Activated naive CD4-positive, alpha-beta T cell (primary cell): Measurements from ENCODE around the gene SCAPER.
"Not testable (repeated sequence)": the region's sequence is repeated elsewhere in the genome, so short reads cannot be mapped to it uniquely, and the experiment has no call there.

Source experiments
- DNase-seq, 4 experiments: peaks; one replicate each; lab custom pipeline; 2025; lab: John Stamatoyannopoulos, UW

SCAPER gene

GRCh38 chr15:76572983-76573314 is 332.2 kb downstream of the SCAPER start:
- no peak for DNase-seq

GRCh38 chr15:76566276-76566675 is 338.9 kb downstream of the SCAPER start:
- no peak for DNase-seq

- no peak for DNase-seq
Observed at GRCh38 chr15:76565366-76565765, 339.8 kb downstream of the SCAPER start.

DNA sequence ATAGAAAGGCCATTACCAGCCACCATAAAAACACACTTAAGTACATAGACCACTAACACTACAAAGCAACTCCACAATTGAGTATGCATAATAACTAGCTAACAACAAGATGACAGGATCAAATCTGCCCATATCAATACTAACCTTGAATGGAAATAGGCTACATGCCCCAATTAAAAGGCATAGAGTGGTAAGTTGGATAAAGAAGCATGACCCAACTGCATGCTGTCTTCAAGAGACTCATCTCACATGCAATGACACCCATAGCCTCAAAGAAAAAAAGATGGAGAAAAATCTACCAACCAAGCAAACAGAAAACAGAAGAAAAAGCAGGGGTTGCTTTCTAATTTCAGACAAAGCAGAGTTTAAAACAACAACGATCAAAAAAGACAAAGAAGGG is 349.9 kb downstream of the SCAPER start:
- DNase-seq, result no peak

GRCh38 chr15:76553564-76553963 is 351.6 kb downstream of the SCAPER start:
- no peak for DNase-seq

GRCh38 chr15:76553102-76553501 is 352.0 kb downstream of the SCAPER start:
- DNase-seq, result no peak

DNA sequence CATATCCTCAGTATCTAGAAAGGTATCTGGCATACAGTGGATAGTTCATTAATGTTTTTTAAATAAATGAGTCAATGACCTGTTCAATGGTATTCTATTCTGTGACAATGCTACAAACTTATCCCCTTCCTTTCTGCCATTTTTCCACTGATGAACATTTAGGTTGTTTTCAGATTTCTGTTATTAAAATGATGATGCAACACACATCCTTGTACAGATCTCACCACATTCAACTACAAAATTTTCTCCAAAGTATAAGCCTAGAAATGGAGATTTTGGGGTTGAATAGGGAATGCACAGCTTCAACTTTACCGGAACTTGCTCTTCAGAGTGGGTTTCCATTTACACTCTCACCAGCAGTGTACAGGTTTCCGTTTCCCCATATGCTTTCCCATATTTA is 358.3 kb downstream of the SCAPER start:
- no peak for DNase-seq

DNA sequence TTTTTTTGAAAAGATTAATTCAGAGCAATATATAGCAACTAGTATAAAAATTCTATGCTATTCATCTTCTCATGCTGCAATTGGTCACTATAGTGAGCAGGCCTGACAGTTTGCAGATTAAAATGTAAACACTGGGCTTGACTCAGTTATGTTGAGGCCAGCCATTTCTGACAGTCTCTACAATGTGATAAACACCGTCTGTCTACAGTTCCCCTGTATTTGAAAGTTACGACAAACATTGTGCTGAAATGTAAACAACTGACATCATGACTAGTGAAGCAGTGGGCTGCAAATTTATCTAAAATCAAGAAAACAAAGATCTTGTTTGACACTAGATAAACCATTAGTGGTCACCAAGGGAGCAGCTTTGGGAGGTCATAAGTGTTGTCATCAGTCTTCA is 371.1 kb downstream of the SCAPER start:
- no peak for DNase-seq

GRCh38 chr15:76533060-76533820 is 371.9 kb downstream of the SCAPER start:
- no peak for DNase-seq

GRCh38 chr15:76529911-76530310 is 375.2 kb downstream of the SCAPER start:
- DNase-seq, result no peak

DNA sequence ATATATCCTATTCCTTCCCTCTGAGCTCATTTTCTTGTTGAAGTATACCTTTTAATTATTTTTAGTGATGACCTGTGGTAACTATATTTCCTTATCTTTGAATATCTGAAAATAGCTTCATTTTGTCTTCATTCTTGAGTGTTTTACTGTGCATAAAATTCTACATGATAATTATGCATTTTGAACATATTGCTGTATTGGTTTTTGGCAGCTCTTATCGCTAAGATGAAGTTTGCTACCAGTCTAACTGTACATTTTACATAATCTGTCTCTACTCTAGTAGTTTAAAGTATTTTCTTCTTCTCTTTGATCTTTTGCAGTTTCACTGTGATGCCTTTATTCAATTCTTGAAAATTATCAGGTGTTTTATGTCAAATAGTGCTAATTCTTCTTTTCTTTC is 379.0 kb downstream of the SCAPER start:
- no peak for DNase-seq

- DNase-seq, result no peak
Observed at GRCh38 chr15:76517910-76518309, 387.2 kb downstream of the SCAPER start.

DNA sequence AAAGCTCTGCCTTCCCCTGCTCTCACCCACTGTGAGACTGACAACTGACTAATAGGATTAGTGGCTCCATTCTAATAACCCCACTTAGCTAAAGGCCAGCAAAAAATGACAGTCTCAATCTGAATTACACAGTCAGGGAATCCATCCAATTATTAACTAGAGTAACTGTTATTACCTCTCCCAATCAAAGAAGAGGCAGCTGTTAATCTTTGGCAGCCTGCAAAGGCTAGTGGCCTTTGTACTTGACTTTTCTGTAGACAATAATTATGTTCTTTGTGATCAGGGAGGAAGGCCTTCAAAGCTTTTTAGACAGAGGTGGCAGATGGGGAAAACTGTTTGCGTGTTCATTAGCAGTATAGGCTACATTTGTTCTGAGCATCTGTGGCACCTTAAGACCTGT is 390.9 kb downstream of the SCAPER start:
- no peak for DNase-seq

DNA sequence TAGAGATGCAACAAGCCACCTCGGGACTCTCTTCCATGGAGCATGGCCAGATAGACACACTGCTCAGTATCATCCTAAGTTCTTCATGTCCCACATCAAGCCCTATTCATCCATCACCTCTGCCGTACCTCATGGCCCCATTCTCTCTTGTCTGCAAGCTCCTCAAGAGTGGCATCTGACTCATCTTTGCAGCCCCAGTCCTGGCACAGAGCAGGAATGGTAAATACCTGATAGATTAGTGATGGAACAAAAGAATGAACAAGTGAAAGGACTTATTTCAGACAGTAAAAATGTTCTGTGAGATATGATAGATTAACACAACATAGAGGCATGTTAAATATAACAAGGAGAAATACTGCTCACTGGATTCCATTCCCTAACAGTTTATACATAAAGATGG is 392.2 kb downstream of the SCAPER start:
- DNase-seq, result no peak

DNA sequence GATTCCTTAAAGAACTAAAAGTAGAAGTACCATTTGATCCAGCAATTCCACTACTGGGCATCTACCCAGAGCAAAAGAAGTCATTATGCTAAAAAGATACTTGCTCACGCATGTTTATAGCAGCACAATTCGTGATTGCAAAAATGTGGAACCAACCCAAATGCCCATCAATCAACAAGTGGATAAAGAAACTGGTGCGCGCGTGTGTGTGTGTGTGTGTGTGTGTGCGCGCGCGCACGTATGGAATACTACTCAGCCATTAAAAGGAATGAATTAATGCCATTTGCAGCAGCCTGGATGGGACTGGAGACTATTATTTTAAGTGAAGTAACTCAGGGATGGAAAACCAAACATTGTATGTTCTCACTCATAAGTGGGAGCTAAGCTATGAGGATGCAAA is 394.5 kb downstream of the SCAPER start:
- DNase-seq, result not testable (repeated sequence)

- DNase-seq, result no peak
Observed at GRCh38 chr15:76503804-76504203, 401.3 kb downstream of the SCAPER start.

DNA sequence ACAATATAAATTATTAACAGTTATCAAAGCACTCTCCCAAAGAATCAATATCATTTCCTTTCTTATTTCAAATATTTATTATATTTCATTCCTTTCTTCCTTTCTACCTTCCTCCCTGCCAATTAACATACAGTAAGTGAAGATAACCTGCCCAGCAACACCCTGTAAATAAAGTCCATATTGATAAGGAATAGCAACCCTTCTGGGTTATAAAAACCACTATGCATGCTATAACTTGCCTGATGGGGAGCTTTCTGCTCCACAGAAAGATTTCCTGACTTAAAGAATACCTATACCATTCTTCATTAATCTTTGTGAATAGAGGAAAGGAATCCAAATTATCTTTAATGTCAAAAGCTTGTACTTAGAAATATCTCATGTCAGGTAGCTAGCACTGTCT is 402.0 kb downstream of the SCAPER start:
- no peak for DNase-seq

GRCh38 chr15:76502678-76503077 is 402.5 kb downstream of the SCAPER start:
- DNase-seq, result no peak

- not testable (repeated sequence) for DNase-seq
Observed at GRCh38 chr15:76502185-76502584, 403.0 kb downstream of the SCAPER start.

- DNase-seq, result no peak
Observed at GRCh38 chr15:76501726-76502125, 403.4 kb downstream of the SCAPER start.

DNA sequence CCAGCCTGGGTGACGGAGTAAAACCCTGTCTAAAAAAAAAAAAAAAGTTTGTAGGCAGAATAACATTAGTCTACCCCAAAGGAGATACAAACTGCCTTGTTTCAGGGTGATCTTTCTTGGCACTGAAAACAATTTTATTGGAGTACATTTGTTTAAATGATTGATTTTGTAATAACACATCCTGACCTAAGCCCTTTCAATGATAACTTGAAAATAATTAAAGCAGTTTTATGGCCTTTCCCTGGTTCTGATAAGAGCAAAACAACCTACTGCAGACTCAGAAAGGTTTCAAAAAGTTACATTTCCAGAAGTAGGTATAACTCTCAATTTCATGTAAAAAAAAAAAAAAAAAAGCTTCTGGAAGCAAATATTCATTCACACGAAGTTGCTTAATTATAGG is 404.1 kb downstream of the SCAPER start:
- DNase-seq, result no peak

DNA sequence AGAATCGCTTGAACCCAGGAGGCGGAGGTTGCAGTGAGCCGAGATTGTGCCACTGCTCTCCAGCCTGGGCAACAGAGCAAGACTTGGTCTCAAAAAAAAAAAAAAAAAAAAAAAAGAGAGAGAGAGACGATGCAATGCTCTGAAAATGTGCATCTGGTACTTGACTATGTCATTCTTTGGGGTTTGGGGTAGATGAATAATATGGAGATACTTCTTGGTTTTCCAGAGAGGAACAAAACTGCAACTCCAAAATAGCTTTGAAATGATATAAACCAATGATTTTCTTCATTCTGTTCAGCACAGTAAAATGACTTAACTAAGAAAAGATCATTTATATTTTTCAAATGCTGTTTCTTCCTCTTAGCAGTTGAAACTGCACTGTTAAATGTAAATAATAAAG is 409.7 kb downstream of the SCAPER start:
- no peak for DNase-seq

GRCh38 chr15:76492538-76492937 is 412.6 kb downstream of the SCAPER start:
- no peak for DNase-seq

DNA sequence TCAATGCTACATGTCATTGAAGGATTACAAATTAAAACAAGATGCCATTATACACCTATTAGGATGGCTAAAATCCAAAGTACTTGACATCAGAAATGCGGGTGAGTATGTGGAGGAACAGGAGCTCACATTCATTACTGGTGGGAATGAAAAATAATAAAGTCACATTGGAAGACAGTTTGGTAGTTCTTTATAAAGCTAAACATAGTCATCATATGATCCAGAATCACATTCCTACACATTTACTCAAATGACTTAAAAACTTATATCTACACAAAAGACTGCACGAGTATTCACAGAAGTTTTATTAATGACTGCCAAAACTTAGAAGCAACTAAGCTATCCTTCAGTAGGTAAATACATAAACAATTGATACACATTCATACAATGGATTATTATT is 421.4 kb downstream of the SCAPER start:
- no peak for DNase-seq

GRCh38 chr15:76483018-76483417 is 422.1 kb downstream of the SCAPER start:
- no peak for DNase-seq
